ENCODE data around the gene PTMA.
A peak's percentile ranks its signal among the peaks of the same experiment; 100 is the strongest.
"Not testable (repeated sequence)": the region's sequence is repeated elsewhere in the genome, so short reads cannot be mapped to it uniquely, and the experiment has no call there.

Gene PTMA, protein sequence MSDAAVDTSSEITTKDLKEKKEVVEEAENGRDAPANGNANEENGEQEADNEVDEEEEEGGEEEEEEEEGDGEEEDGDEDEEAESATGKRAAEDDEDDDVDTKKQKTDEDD

DNA sequence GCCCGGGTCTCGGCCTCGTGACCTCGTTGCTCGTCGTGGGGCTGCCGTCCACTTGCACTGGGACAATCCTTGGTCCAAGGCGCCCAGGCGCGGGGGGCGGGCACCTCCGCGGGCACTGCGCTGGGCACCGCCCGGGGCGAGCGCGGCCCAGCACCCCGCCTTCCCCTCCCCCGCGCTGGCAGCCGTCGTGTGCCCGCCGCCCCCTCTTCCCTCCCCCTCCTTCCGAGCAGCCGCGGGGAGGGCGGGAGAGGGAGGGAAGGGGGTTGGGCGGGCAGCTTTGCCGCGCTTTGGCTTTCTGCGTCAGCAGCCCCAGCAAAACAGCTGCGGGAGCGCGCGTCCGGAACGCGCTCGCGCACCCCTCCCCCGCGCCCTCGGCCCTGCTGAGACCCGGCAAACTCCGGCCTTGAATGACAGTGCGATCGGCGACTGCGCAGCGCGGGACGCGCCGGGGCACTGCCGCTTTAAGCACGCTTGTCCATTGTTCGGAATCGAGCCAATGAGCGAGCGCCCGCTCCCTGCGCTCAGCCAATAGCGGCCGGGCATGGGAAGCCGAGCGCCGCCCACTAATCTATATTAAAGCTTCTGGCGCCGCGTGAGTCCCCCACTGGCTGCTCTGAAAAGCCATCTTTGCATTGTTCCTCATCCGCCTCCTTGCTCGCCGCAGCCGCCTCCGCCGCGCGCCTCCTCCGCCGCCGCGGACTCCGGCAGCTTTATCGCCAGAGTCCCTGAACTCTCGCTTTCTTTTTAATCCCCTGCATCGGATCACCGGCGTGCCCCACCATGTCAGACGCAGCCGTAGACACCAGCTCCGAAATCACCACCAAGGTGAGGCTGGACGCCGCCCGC, at the start of gene PTMA:
Gene PTMA, plus strand, starts transcription at position 599 of the 846 bp plus-strand sequence. Its CDS starts 182 bp downstream, at position 781.
- Histone ChIP-seq H3K4me3 (ENCODE audit: low read length) (peak within 1 kb of the TSS; percentile 99), H3K36me3 (replicated peaks; ENCODE audit: insufficient read depth, low read length) (peaks cover 2% of the 10 kb centered on the region; the same call in 1 of the 2 replicates), H3F3A (ENCODE audit: insufficient read depth, low read length) (peaks cover 46% of the 10 kb centered on the region), H3K27ac (ENCODE audit: low read length) (peak within 1 kb of the TSS; percentile 100), H3K4me2 (ENCODE audit: low read depth, low read length) (peak within 1 kb of the TSS; percentile 94), H3K9me3 (replicated peaks; ENCODE audit: insufficient read depth, low read length) (no peaks in the 10 kb centered on the region), H4K20me1 (ENCODE audit: insufficient read depth, low read length) (peaks cover 32% of the 10 kb centered on the region), H3K79me2 (ENCODE audit: low read length) (peaks cover 52% of the 10 kb centered on the region), H3K27me3 (replicated peaks; ENCODE audit: insufficient read depth, low read length) (no peaks in the 10 kb centered on the region), H3K4me1 (ENCODE audit: low read length) (peaks cover 14% of the 10 kb centered on the region), H2AFZ (ENCODE audit: low read length) (peak within 1 kb of the TSS; percentile 84), H3K9ac (ENCODE audit: low read length) (peak within 1 kb of the TSS; percentile 100), H3K9me2 (replicated peaks; ENCODE audit: insufficient read depth, low read length) (no peaks in the 10 kb centered on the region)
- TF ChIP-seq, protein P1, sequence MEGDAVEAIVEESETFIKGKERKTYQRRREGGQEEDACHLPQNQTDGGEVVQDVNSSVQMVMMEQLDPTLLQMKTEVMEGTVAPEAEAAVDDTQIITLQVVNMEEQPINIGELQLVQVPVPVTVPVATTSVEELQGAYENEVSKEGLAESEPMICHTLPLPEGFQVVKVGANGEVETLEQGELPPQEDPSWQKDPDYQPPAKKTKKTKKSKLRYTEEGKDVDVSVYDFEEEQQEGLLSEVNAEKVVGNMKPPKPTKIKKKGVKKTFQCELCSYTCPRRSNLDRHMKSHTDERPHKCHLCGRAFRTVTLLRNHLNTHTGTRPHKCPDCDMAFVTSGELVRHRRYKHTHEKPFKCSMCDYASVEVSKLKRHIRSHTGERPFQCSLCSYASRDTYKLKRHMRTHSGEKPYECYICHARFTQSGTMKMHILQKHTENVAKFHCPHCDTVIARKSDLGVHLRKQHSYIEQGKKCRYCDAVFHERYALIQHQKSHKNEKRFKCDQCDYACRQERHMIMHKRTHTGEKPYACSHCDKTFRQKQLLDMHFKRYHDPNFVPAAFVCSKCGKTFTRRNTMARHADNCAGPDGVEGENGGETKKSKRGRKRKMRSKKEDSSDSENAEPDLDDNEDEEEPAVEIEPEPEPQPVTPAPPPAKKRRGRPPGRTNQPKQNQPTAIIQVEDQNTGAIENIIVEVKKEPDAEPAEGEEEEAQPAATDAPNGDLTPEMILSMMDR (IDR thresholded peaks at IDR 0.05; ENCODE audit: low read length) = no peak
- TF ChIP-seq EZH2phosphoT487 (IDR thresholded peaks at IDR 0.05; ENCODE audit: low read length) (no peak), EZH2 (optimal IDR thresholded peaks at IDR 0.05; ENCODE audit: low read depth, low read length) (no peak)
- DNase-seq = peak; percentile 99

DNA sequence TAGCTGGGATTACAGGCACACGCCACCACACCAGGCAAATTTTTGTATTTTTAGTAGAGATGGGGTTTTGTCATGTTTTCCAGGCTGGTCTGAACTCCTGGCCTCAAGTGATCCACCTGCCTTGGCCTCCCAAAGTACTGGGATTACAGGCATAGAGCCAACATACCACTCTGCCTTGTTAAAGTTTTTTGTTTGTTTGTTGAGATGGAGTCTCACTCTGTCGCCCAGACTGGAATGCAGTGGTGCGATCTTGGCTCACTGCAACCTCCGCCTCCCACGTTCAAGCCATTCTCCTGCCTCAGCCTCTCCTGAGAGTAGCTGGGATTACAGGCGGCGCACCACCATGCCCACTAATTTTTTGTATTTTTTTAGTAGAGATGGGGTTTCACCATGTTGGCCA, 48.3 kb upstream of the PTMA start:
- not testable (repeated sequence) for H4K20me1 ChIP-seq (ENCODE audit: insufficient read depth, low read length); H3K27me3 ChIP-seq (replicated peaks; ENCODE audit: insufficient read depth, low read length); H3K36me3 ChIP-seq (replicated peaks; ENCODE audit: insufficient read depth, low read length); H3K4me2 ChIP-seq (ENCODE audit: low read depth, low read length); H3K79me2 ChIP-seq (ENCODE audit: low read length); H3K9me2 ChIP-seq (replicated peaks; ENCODE audit: insufficient read depth, low read length); H2AFZ ChIP-seq (ENCODE audit: low read length); DNase-seq; H3K4me1 ChIP-seq (ENCODE audit: low read length); H3K4me3 ChIP-seq (ENCODE audit: low read length); H3F3A ChIP-seq (ENCODE audit: insufficient read depth, low read length); H3K27ac ChIP-seq (ENCODE audit: low read length); H3K9me3 ChIP-seq (replicated peaks; ENCODE audit: insufficient read depth, low read length); H3K9ac ChIP-seq (ENCODE audit: low read length)

DNA sequence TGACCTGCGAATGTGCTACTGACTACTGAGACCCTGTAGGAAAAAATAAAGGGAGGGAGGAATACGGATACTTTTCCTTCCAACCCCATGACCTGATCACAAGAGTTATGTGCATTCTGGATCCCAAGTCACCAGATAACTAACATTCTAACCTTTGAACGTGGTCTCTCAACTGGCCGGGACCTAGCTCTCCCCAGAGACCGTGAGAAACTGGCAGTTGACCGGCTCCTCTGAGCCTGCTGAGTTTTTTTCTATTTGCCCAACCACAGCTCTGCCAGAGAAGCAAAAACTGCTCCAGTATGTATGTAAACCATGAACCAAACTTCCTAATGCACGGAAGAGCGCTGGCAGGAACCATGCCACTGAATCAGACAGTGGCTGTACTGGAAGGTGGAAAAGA, 47.5 kb upstream of the PTMA start:
- Histone ChIP-seq H3K79me2 (ENCODE audit: low read length) (no peaks in the 10 kb centered on the region), H3K4me3 (ENCODE audit: low read length) (no peak overlapping the region), H3F3A (ENCODE audit: insufficient read depth, low read length) (no peaks in the 10 kb centered on the region), H3K4me1 (ENCODE audit: low read length) (no peaks in the 10 kb centered on the region), H3K4me2 (ENCODE audit: low read depth, low read length) (no peak overlapping the region), H3K9me2 (replicated peaks; ENCODE audit: insufficient read depth, low read length) (no peaks in the 10 kb centered on the region), H3K9ac (ENCODE audit: low read length) (no peak overlapping the region), H3K27me3 (replicated peaks; ENCODE audit: insufficient read depth, low read length) (no peaks in the 10 kb centered on the region), H2AFZ (ENCODE audit: low read length) (no peak overlapping the region), H3K27ac (ENCODE audit: low read length) (no peak overlapping the region), H3K36me3 (replicated peaks; ENCODE audit: insufficient read depth, low read length) (no peaks in the 10 kb centered on the region), H3K9me3 (replicated peaks; ENCODE audit: insufficient read depth, low read length) (no peaks in the 10 kb centered on the region), H4K20me1 (ENCODE audit: insufficient read depth, low read length) (no peaks in the 10 kb centered on the region)
- DNase-seq = no peak
- TF ChIP-seq EZH2phosphoT487 (IDR thresholded peaks at IDR 0.05; ENCODE audit: low read length) = no peak
- TF ChIP-seq, protein P1 (IDR thresholded peaks at IDR 0.05; ENCODE audit: low read length) = no peak
- no peak for TF ChIP-seq EZH2 (optimal IDR thresholded peaks at IDR 0.05; ENCODE audit: low read depth, low read length)

Measured in MM.1S (cell line).